HUDEP-2 (cell line): ENCODE measurements around the gene MYO1D.

Source experiments
- DNase-seq, 76 experiments: peaks; one replicate each; lab custom pipeline; 2025; ENCODE audit not compliant: unreplicated experiment in 76 of 76; lab: John Stamatoyannopoulos, UW

The MYO1D gene

DNA sequence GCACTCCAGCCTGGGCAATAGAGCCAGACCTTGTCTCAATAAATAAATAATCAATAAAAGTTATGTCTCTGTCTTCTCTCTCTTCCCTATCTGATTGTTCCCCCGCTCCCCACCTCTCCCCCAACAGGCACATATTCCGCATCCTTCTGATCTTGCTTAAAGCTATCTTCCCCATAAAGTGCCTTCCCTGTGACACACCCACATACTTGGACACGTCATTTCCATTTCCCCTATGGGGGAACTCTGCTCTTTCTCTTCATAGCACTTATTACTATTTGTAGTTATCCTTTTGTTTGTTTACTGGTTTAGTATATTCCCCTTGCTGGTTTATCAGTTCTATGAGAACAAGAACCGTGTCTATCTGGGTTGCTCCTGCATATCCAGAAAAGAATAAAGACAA lies 14.9 kb downstream of the MYO1D start:
- no peak for DNase-seq

DNA sequence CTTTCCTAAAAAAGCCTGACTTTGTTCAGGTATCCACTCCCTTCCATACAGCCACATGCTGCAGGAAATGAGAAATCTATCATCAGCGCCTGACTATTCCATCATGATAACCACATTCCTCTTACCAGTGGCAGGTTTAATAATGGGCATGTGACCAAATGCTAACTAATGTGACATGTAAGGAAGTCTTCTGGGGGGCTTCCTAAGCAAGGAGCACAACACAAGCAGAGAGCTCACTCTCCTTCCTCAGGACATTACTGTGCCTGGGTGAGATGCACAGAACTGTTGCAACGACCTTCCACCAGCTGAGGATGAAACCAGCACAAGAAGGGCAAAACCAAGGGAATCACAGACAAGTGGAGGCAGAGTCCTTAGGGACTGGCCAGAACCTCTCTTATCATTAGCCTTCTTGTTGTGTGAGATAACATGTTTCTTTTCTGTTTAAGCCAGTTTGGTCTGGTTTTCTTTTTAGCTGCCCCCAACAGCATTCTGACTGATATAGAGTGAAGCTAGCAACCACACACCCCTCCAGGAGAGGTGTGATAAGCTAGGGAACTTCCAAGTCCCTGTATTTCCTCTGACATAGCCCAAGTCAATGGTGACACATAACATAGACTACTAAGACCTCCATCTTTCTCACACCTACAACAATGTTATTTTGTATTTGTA lies 16.9 kb downstream of the MYO1D start:
- DNase-seq, result peak in 69 of 76 experiments; percentile 4 to 92 (median 61)

DNA sequence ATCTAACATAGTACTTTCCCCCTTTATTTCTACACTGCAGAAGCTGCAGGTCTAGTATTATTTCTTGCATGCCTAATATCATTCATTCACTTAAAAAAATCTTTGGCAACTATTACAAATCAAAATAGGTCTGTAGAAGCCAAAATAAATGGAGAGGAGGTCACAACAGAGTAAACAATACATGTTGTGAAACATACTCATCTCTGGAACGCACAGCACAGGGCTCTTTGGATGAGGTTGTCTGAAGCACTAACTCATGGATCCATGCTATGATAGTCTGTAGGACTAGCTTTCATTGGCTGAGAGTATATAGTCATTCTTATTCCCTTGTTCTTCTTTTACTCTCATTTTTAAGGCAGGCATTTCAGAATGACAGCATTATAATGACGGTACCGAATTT lies 21.3 kb downstream of the MYO1D start:
- no peak for DNase-seq

DNA sequence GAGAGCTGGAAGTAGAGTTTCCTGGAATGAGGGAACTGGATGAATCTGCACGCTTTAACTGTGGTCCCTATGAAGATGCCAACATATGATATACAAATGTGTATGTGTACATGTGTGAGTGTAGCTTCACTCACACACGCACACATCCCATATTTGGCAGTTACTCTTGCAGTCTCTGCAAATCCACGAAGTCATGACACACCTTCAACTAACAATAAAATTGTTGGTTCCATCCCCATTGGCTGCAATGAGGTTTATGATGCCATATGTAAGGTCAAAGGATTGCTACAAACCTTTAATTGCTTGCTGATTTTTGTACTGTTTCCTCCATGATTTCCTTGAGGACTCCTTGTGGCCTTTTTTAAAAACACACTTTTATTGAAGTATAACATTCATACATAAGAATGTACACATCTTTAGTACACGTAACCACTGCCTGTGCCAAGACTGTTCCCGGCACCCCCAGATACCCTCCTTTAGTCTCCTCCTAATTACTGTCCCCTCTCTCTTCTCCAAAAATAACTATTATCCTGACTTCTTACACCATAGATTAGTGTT lies 22.0 kb downstream of the MYO1D start:
- no peak for DNase-seq

DNA sequence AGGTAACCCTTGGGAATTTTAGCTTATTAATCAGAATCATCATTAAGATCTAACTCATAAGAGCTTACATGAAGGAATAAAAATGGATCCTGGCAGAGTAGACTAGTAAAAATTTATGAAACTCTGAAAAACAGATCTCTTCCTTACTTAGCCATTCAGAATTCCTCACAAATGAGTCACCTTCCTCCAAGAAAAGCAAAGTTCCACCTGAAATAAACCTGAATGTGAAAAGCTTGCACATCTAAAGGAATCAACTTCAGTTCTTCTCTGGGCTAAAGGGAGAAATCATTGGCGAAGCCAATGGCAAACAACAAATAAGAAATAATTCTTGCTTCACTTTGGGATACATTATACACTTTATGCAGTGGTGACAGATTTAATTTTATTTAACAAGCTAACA lies 22.7 kb downstream of the MYO1D start:
- DNase-seq, result no peak

DNA sequence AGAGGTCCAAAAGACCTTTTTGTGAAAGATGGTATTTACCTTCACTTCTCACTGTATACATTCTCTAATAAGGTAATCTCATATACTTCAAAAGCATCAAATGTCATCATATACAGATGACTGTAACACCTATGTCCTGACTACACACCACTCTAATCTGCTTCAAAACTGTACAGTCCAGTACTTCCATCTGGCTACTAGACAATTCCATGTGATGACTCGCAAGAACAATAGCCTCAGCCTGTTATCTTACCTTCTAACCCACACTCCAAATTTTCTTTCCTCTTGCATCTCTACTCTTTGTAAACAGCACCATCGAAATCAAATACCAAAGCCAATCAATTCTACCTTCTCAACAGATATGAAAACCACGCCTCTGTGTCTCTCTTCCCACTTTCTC lies 24.1 kb downstream of the MYO1D start:
- peak in 1 of 76 experiments; percentile 6 for DNase-seq

DNA sequence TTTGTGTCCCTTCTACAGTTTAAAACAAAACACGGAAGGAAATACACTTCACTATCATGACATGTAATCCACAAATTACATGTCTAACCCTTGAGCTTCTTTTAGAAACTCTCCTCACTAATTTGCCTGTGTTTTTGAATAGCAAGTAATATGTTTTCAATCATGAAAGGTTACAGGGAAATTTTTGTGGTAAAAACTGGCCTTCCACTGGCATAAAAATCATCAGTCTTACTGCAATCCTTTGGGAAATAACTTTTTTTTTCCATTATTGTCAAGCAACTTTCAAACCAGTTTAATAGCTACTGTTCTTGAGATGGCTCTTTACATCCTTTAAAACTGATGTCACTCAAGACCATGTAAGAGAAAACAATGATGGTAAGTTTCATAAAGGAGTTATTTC lies 27.0 kb downstream of the MYO1D start:
- DNase-seq, result no peak

DNA sequence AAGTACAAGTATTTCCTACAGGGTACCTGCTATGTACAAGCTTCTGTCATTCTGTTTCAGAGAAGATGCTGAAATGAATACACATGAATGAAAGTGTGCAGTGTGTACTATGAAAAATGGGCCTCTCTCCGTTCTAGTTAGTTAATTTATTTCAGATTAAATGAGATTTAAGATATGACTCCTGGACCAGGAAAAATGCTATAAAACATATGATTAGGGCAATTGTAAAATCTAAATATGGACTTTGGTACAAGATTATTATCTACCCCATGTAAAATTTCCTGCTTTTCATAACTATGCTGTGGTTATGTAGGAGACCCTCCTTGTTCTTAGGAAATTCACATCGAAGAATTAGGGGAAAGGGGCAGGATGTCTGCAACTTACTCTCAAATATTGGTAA lies 28.9 kb downstream of the MYO1D start:
- no peak for DNase-seq

DNA sequence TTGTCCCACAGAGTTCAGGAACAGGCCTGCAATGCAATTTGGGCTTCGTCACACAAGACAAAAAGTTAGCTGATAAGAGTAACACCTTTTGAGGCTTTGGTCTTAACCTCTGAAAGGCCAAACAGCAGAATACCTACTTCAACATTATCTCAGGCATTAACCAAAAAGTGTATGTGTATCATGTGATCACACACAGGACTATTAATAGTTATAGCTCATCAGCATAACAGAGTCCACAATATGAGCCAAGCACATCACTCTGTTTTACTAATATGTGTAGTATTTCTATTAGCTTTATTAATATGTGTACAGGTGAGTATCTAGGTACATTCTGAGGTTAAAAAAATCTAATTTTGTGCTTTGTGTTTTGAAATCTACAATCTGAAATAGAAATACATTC lies 30.8 kb downstream of the MYO1D start:
- DNase-seq, result no peak

DNA sequence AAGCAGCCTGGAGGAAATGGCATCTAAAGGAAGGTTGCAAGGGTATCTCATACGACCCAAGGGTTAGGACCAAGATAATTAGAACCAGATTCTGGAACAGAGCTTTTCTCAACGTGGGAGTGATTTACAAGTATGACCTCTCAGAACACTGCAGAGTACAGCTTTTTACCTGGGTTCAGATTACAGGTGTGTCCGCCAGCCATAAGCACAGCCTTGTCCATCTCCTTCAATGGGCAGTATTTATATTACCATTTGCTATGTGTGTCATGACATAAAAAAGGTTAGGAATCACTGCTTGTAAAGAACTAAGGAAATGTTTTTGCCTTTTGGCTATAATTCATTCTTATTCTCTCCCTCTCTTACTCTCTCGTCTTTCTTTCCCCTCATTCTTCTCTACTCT lies 36.7 kb downstream of the MYO1D start:
- DNase-seq, result no peak

DNA sequence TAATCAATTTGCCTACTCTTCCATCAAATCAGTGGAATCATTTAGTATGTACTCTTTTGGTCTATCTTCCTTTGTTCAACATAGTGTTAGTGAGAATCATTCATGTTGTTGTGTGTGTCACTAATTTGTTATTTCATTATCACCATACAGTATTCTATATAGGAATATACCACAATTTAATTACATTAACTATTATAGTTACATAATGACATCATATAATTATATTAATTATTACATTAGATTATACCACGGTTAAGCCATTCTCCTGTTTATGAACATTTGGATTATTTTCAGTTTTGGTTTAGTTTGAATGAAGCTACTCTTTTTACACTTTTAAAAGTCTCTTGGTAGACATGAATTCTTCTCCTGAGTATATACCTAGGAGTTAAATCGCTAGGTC lies 40.4 kb downstream of the MYO1D start:
- no peak for DNase-seq

DNA sequence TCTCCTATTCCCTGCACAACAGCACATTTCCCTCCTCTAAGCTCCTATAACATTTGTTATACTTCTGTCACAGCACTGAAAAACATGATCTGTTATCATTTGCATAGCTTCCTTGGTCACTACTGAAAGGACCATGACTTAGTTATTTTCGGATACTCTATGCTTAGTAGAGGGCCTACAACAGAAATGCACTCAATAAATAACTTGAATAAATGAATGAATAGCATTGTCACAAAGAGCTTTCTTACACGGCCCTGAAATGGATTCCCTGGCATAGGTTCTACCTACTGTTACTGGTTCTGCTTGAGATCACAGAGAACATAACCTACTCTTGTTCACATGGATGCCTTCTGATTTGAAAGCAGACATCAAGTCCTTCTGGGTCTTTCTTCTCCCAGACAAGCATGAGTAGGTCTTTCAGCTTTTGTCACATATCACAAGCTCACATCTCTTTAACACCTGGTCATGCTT lies 41.6 kb downstream of the MYO1D start:
- no peak for DNase-seq

DNA sequence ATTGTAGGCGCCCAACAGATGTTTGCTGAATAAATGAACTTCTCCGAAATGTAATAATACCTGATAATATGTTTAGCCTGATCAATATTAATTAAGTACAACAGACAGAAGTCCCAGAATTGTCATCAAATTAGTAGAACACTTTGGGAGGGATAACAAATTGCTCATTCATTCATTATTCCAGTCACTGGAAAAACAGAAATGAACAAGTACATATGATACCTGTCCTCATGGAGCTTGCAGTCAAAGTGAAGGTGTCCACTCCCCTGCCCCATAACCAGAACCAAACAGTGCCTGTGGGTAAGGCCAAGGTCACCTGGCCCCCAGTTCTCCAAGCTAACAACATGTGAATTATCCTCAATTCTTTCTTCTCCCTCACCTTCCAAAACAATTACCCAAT lies 42.8 kb downstream of the MYO1D start:
- DNase-seq, result no peak

DNA sequence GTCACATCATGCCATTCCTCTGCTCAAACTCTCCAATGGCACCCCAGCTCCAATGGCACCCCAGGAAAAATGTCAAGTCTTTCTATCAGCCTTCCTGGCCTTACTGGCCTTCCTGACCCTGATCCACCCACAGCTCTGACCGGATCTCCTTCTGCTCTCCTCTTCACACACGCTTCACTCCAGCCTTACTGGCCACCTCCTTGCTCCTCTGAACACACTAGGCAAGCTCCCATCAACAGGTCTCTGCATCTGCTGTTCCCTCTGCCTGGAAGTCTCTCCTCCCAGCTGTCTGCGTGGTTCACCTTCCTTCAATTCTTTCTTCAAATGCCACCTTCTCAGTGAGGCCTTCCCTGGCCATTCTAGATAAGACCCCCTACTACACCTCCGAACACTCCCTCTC lies 43.4 kb downstream of the MYO1D start:
- DNase-seq, result no peak

DNA sequence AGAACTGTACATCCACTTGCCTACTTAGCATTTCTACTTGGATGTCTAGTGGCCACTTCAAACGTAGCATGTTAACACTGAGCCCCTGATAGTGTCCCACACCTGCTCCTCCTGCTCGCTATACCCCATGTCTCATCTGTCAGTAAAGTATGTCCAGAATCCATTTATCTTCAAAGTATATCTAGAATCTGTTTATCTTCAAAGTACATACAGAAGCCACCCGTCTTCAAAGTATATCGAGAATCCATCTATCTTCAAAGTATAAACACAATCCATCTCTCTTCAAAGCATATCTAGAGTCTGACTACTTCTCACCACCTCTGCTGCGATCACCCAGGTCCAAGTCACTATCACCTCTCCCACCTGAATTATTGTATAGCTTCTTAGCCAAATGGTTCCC lies 43.8 kb downstream of the MYO1D start:
- DNase-seq, result no peak

DNA sequence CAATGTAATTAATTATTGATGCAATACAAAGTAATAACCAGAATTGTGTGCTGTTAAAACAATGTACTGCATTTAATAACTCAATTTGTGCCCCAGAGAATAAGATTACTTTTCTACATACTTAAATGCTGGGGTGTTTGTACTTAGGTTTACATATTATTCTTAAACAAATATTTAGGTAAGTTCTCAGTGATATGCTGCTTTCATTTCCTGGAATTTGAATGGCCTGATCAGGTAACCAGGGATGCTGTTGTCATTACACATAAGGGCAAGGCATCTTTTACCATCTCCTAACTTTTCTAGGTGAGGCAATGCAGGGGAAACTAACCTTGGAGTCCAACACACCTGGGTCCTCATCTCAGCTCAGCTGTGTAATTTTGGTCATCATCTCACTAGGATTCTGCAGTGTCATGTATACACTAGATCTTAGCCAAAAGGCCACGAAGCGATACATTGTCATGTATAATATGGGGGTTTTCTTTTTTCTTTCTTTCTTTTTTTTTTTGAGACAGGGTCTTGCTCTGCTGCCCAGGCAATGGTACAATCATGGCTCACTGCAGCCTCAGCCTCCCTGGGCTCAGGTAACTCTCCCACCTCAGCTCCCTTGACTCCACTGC lies 45.2 kb downstream of the MYO1D start:
- no peak for DNase-seq

DNA sequence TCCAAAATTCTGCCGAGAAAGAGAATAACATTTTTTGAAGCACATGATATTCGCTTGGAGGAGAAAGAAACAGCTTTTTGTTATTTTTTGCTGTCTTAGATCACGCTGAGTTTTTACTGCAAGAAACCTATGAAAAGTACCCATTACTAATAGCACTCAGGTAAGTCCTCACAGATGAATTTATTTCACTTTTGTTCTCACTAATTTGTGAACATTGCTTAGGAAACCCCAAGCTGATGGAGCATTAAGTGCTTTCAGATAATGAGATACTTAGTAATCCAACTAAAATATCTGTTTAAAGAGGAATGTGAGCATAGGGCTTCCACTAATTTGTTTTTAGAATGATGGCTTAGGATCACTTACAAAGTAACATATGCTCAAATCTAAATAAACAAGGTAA lies 45.7 kb downstream of the MYO1D start:
- DNase-seq, result no peak

DNA sequence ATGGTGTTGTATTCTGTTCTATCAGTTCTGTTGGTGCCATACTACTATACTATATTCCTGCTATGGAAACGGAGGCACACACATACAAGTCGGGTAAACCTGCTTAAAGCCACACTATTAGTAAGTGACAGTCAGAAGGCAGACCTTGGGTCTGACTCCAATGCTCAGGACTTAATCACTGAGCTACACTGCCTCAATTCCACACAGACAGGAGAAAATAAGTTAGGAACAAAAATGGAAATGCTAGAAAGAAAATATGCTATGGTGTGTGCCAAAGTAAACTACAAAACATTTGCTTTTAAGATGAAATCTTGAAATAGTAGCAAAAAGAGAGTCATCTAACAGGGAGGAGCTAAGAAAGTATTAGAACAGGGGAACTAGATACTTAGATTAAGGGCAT lies 48.1 kb downstream of the MYO1D start:
- DNase-seq, result no peak

DNA sequence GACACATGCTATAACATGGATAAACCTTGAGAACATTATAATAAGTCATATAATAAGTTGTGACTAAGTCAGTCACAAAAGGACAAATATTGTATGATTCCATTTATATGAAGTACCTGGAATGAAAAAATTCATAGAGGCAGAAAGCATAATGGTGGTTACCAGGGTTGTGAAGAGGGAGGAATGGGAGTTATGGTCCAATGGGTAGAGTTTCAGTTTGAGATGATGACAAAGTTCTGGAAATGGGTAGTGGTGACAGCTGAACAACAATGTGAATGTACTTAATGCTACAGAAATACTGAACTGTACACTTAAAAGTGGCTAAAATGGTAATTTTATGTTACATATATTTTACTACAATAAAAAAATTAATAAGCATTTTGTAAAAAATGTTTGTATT lies 49.7 kb downstream of the MYO1D start:
- DNase-seq, result no peak

DNA sequence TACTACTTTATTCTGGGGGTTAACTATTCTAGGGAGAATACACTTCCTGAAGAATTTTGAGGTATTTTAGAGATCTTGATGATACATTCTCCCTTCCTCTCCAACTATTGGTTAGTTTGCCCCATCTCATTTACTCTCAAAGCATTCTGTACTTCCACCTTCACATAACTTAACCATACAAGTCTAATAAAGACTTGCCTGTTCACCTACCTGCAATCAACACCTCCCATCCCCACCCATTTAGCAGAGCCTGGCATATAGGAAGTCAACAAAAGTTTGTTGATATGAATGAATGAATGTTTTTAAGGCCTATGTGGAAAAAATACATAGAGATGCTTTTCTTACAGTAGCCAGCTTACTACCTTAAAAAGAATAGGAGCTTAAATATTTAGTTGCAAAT lies 50.8 kb downstream of the MYO1D start:
- no peak for DNase-seq

DNA sequence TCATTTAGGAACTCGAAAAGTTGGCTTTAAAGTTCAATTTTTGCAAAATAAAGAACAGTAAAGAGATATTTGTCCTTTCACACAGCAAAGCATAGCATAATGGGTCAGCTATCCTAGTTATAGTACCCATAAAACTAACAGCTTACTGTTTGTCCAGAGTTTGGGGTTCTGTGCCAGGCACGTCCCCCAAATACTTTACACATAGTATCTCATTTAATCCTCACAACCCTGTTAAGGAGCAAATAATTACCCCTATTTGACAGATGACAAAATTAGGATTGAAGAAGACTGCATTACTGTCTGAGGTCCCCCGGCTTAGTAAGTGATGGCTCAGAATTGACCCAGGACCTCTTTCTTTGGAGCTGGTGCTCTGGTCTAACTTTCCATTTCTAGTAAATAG lies 52.6 kb downstream of the MYO1D start:
- DNase-seq, result no peak

DNA sequence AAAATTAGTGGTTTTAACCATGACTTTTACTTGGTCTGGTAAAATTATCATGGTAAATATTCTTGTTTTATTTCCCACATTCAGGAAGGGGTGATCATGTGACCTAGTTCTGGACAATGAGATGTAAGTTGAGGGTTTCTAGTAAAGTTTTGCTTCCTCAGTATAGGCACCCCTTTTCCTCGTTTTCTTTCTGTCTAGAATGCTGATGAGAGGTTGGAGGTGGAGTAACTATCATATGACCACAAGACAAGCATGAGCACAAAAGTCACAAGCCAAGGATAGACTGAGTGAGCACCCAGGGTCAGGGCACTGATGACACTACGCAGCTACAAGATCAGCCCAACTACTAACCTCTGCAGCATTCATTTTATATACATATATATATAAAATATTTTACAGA lies 53.9 kb downstream of the MYO1D start:
- peak in 38 of 76 experiments; percentile 4 to 67 (median 40) for DNase-seq
